IMR-90 (cell line): ENCODE results near the gene PRKN. TPM values are rescaled to one million over a fixed set of nuclear protein-coding genes. Genes with fewer than 3 reads are reported as not detected.

Source experiments
- ATAC-seq: fragments of 200-7000 bp; cut with Tn5 transposase; 2 replicates; pipeline ENCODE4 v1.9.1; 2020; ENCODE audit warnings: low read depth, mild to moderate bottlenecking, moderate library complexity
- BruUV-seq: library from RNA; stranded (reverse); fragments of 400-500 nt; replicated peaks from 2 replicates; lab custom pipeline; 2021; lab: Mats Ljungman, UMichigan
- CTCF ChIA-PET: fragments of 300-600 bp; formaldehyde crosslinking; extraction: SDS; loops from one replicate; lab custom pipeline; 2021; ENCODE audit warnings: antibody characterized with exemption; lab: Yijun Ruan, JAX
- POLR2A ChIA-PET: fragments of 300-600 bp; sonication (Branson Sonifier 250); formaldehyde crosslinking; loops from one replicate; lab custom pipeline; 2022; ENCODE audit warnings: antibody characterized with exemption; ENCODE audit not compliant: unreplicated experiment; lab: Charles Lee
- DNase-seq: peaks from one replicate; pipeline ENCODE4 v3.0.0; 2013
- H2AFZ ChIP-seq: replicated peaks from 2 replicates; pipeline ENCODE3; 2013; ENCODE audit warnings: low read length, mild to moderate bottlenecking; ENCODE audit not compliant: poor library complexity
- H2AK5ac ChIP-seq: 2 replicates; pipeline ENCODE4 v1.6.1; 2013; ENCODE audit warnings: low read depth, low read length, inconsistent platforms
- H2AK9ac ChIP-seq: replicated peaks from 2 replicates; pipeline ENCODE3; 2013; ENCODE audit warnings: mild to moderate bottlenecking, low read depth, low read length, moderate library complexity; ENCODE audit not compliant: poor library complexity
- H2BK120ac ChIP-seq: 2 replicates; pipeline ENCODE4 v1.6.1; 2013; ENCODE audit warnings: low read depth, low read length, inconsistent platforms
- H2BK15ac ChIP-seq: 3 replicates; pipeline ENCODE4 v1.6.1; 2013; ENCODE audit warnings: low read depth, low read length, inconsistent platforms
- H2BK20ac ChIP-seq: 2 replicates; pipeline ENCODE4 v1.6.1; 2013; ENCODE audit warnings: low read depth, mild to moderate bottlenecking, inconsistent platforms, low read length, moderate library complexity
- H2BK5ac ChIP-seq: 2 replicates; pipeline ENCODE4 v1.6.1; 2013; ENCODE audit warnings: mild to moderate bottlenecking, low read depth, low read length, inconsistent platforms; ENCODE audit not compliant: poor library complexity, severe bottlenecking
- H3K14ac ChIP-seq: replicated peaks from 2 replicates; pipeline ENCODE4 v1.6.1; 2013; ENCODE audit warnings: low read depth, low read length, inconsistent platforms
- H3K18ac ChIP-seq: 2 replicates; pipeline ENCODE4 v1.6.1; 2013; ENCODE audit warnings: low read depth, low read length, control low read depth
- H3K23ac ChIP-seq: 2 replicates; pipeline ENCODE4 v1.6.1; 2013; ENCODE audit warnings: low read depth, low read length, inconsistent platforms
- H3K27ac ChIP-seq: 2 replicates; pipeline ENCODE4 v1.5.1; 2013; ENCODE audit warnings: mild to moderate bottlenecking, control low read depth, low read length; ENCODE audit not compliant: insufficient read depth
- H3K27me3 ChIP-seq: 2 replicates; pipeline ENCODE4 v1.6.1; 2013; ENCODE audit warnings: low read length; ENCODE audit not compliant: control insufficient read depth, insufficient read depth
- H3K36me3 ChIP-seq: 2 replicates; pipeline ENCODE4 v1.6.1; 2013; ENCODE audit warnings: low read length, mixed read lengths; ENCODE audit not compliant: control insufficient read depth, insufficient read depth
- H3K4ac ChIP-seq: 2 replicates; pipeline ENCODE4 v1.6.1; 2013; ENCODE audit warnings: low read depth, low read length, inconsistent platforms
- H3K4me1 ChIP-seq: 2 replicates; pipeline ENCODE4 v1.6.1; 2013; ENCODE audit warnings: low read length, mixed read lengths; ENCODE audit not compliant: control insufficient read depth, insufficient read depth
- H3K4me2 ChIP-seq: 2 replicates; pipeline ENCODE4 v1.6.1; 2013; ENCODE audit warnings: low read depth, mild to moderate bottlenecking, control low read depth, low read length, moderate library complexity
- H3K4me3 ChIP-seq: 2 replicates; pipeline ENCODE4 v1.5.1; 2013; ENCODE audit warnings: low read depth, mild to moderate bottlenecking, control low read depth, low read length, moderate library complexity; ENCODE audit not compliant: insufficient read depth
- H3K56ac ChIP-seq: 2 replicates; pipeline ENCODE4 v1.6.1; 2013; ENCODE audit warnings: low read length, inconsistent platforms; ENCODE audit not compliant: insufficient read depth; ENCODE audit errors: extremely low read depth
- H3K79me1 ChIP-seq, 2 experiments: 2 replicates each; pipeline ENCODE4 v1.6.1; 2013; ENCODE audit warnings: low read length in 2 of 2, inconsistent platforms in 1 of 2, low read depth in 1 of 2
- H3K9ac ChIP-seq: 2 replicates; pipeline ENCODE4 v1.6.1; 2013; ENCODE audit warnings: low read depth, low read length, control low read depth
- H3K9me1 ChIP-seq: 2 replicates; pipeline ENCODE4 v1.6.1; 2013; ENCODE audit warnings: low read length, inconsistent platforms; ENCODE audit not compliant: insufficient read depth
- H3K9me3 ChIP-seq: 2 replicates; pipeline ENCODE4 v1.6.1; 2013; ENCODE audit warnings: low read length; ENCODE audit not compliant: control insufficient read depth, insufficient read depth
- H4K20me1 ChIP-seq: 2 replicates; pipeline ENCODE4 v1.6.1; 2013; ENCODE audit warnings: low read length, inconsistent platforms; ENCODE audit not compliant: insufficient read depth
- H4K5ac ChIP-seq: 2 replicates; pipeline ENCODE4 v1.6.1; 2013; ENCODE audit warnings: mild to moderate bottlenecking, low read depth, low read length, control low read depth
- H4K8ac ChIP-seq, 2 experiments: 2 replicates each; pipeline ENCODE4 v1.6.1; 2013; ENCODE audit warnings: low read depth in 2 of 2, low read length in 2 of 2, control low read depth in 1 of 2, inconsistent platforms in 1 of 2
- H4K91ac ChIP-seq: 2 replicates; pipeline ENCODE4 v1.6.1; 2013; ENCODE audit warnings: low read depth, low read length, inconsistent platforms; ENCODE audit not compliant: insufficient read depth
- CEBPB ChIP-seq: IDR thresholded peaks from 2 replicates; pipeline ENCODE4 v1.6.1; 2012; ENCODE audit warnings: low read depth, low read length, improper control_type of control experiment
- FOS ChIP-seq: fragments of 150-350 bp; IDR thresholded peaks from 2 replicates; pipeline ENCODE4 v1.6.1; 2016; ENCODE audit warnings: low read depth, low read length
- MAFK ChIP-seq: IDR thresholded peaks from 2 replicates; pipeline ENCODE4 v1.6.1; 2012; ENCODE audit warnings: low read depth, low read length, improper control_type of control experiment
- MAZ ChIP-seq: IDR thresholded peaks from 2 replicates; pipeline ENCODE4 v1.6.1; 2012; ENCODE audit warnings: low read depth, mild to moderate bottlenecking, low read length, improper control_type of control experiment, moderate library complexity, borderline replicate concordance
- NFE2L2 ChIP-seq: fragments of 150-350 bp; IDR thresholded peaks from 2 replicates; pipeline ENCODE4 v1.6.1; 2016; ENCODE audit warnings: low read depth, mild to moderate bottlenecking, low read length
- RAD21 ChIP-seq: IDR thresholded peaks from 2 replicates; pipeline ENCODE4 v1.6.1; 2012; ENCODE audit warnings: low read length, improper control_type of control experiment
- RFX5 ChIP-seq: IDR thresholded peaks from 2 replicates; pipeline ENCODE4 v1.8.0; 2012; ENCODE audit warnings: low read depth, mild to moderate bottlenecking, low read length, moderate library complexity
- SMC3 ChIP-seq: fragments of 150-350 bp; IDR thresholded peaks from 2 replicates; pipeline ENCODE4 v1.6.1; 2016; ENCODE audit warnings: low read depth, mild to moderate bottlenecking, antibody characterized with exemption, low read length, moderate library complexity
- WGBS, 2 experiments: methylation state at CpG; one replicate each; pipeline versions ENCODE4 v1.1.5 to v1.1.7; 2013; ENCODE audit warnings: missing lambda C conversion rate in 2 of 2; ENCODE audit not compliant: insufficient read length in 1 of 2; ENCODE audit errors: extremely low coverage in 2 of 2; 5-methylcytosine and 5-hydroxymethylcytosine counted together
- dilution Hi-C: fragments of 300-500 bp; cut with HindIII; formaldehyde crosslinking; loops from one replicate; pipeline ENCODE4 v1.14.3; 2018; ENCODE audit warnings: low sequenced_read_pairs; ENCODE audit not compliant: unreplicated experiment
- in situ Hi-C: fragments of 300-500 bp; cut with MboI; formaldehyde crosslinking; loops from 3 replicates; pipeline ENCODE4 v1.14.3; 2019; ENCODE audit warnings: low sequenced_read_pairs, inconsistent platforms, mixed read lengths
- intact Hi-C: fragments of 100-400 bp; cut with micrococcal nuclease; formaldehyde crosslinking; loops from 2 replicates; pipeline ENCODE4 v1.10.0; 2022
- polyA plus RNA-seq, 3 experiments: library from polyadenylated mRNA; depleted of rRNA; stranded (reverse); fragments of >200 nt; gene quantifications; 2 replicates each; pipeline ENCODE4 v1.2.3, GENCODE V29; 2012; ENCODE audit warnings: low replicate concordance in 1 of 3
- total RNA-seq: library from RNA; depleted of rRNA; stranded (reverse); fragments of >200 nt; gene quantifications from 2 replicates; pipeline ENCODE4 v1.2.3, GENCODE V29; 2012
- TF ChIP-seq, protein P1 (sequence below): conservative IDR thresholded peaks from 2 replicates; pipeline ENCODE4 v1.5.1; 2012; ENCODE audit warnings: mild to moderate bottlenecking, low read depth, low read length, improper control_type of control experiment

Gene PRKN
- total and polyA plus RNA-seq, 2 of the 4 experiments (the other 2 are of a cell fraction) = 0.15 to 0.18 TPM

DNA sequence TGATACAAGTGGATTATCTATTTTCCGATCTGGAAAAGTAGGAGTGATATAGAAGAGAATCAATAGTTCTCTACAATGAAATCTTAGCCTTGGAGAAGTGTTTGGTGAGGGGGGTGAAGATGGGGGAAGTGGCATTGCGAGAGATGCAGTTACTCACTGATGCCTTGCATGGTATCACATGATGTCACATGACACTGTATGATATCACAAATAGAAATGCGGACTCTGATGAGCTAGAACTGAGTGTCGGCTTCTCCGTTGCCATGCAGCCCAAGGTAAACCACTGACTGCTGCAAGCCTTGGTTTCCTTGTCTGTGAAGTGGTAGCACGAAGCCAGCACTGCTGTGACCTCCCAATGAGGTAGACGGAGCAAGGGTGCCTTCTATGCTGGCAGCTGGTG, 1050.4 kb downstream of the PRKN start:
- no peak overlapping the region for H3K9ac ChIP-seq
- H2BK15ac ChIP-seq = no peak overlapping the region
- H4K91ac ChIP-seq = no peak overlapping the region
- 71% methylated on average over 5 of the region's 7 CpGs; no CpG with 5 or more reads in 1 of the 2 experiments for WGBS, 2 experiments
- DNase-seq (no peak), ATAC-seq (no peak)
- no peak overlapping the region for H2BK120ac ChIP-seq
- H3K4me1 ChIP-seq = no peaks in the 10 kb centered on the region
- H2AK5ac ChIP-seq = no peak overlapping the region
- H2AFZ ChIP-seq = no peak overlapping the region
- in situ Hi-C loops = no loop called here
- peaks cover 30% of the 10 kb centered on the region for H3K9me3 ChIP-seq
- no peak overlapping the region for H3K18ac ChIP-seq
- no peak overlapping the region for H3K14ac ChIP-seq
- no peak overlapping the region for H3K4ac ChIP-seq
- no peak overlapping the region for H4K8ac ChIP-seq
- H4K5ac ChIP-seq = no peak overlapping the region
- no peak overlapping the region for H2AK9ac ChIP-seq
- dilution Hi-C loops = no loop called here
- no peak for TF ChIP-seq MAFK
- no peak for TF ChIP-seq NFE2L2
- TF ChIP-seq FOS = no peak
- TF ChIP-seq, protein P1, sequence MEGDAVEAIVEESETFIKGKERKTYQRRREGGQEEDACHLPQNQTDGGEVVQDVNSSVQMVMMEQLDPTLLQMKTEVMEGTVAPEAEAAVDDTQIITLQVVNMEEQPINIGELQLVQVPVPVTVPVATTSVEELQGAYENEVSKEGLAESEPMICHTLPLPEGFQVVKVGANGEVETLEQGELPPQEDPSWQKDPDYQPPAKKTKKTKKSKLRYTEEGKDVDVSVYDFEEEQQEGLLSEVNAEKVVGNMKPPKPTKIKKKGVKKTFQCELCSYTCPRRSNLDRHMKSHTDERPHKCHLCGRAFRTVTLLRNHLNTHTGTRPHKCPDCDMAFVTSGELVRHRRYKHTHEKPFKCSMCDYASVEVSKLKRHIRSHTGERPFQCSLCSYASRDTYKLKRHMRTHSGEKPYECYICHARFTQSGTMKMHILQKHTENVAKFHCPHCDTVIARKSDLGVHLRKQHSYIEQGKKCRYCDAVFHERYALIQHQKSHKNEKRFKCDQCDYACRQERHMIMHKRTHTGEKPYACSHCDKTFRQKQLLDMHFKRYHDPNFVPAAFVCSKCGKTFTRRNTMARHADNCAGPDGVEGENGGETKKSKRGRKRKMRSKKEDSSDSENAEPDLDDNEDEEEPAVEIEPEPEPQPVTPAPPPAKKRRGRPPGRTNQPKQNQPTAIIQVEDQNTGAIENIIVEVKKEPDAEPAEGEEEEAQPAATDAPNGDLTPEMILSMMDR = no peak
- TF ChIP-seq RFX5 = no peak
- TF ChIP-seq SMC3 = no peak
- TF ChIP-seq CEBPB = no peak
- no peak for TF ChIP-seq MAZ
- no peak for TF ChIP-seq RAD21
- H3K9me1 ChIP-seq = no peaks in the 10 kb centered on the region
- no peaks in the 10 kb centered on the region for H3K79me1 ChIP-seq
- no TSS peak for BruUV-seq
- no peaks in the 10 kb centered on the region for H4K20me1 ChIP-seq
- ChIA-PET CTCF (no interaction called here), POLR2A (no interaction called here)
- no peaks in the 10 kb centered on the region for H3K27me3 ChIP-seq
- no peak overlapping the region for H3K4me3 ChIP-seq
- H3K56ac ChIP-seq = no peak overlapping the region
- H2BK20ac ChIP-seq = no peak overlapping the region
- intact Hi-C loops = no loop called here
- H2BK5ac ChIP-seq = no peak overlapping the region
- H3K4me2 ChIP-seq = no peak overlapping the region
- no peak overlapping the region for H3K23ac ChIP-seq
- H3K27ac ChIP-seq = no peak overlapping the region
- H3K36me3 ChIP-seq = no peaks in the 10 kb centered on the region
